ENCODE measurements around the gene MPLKIP.

DNA sequence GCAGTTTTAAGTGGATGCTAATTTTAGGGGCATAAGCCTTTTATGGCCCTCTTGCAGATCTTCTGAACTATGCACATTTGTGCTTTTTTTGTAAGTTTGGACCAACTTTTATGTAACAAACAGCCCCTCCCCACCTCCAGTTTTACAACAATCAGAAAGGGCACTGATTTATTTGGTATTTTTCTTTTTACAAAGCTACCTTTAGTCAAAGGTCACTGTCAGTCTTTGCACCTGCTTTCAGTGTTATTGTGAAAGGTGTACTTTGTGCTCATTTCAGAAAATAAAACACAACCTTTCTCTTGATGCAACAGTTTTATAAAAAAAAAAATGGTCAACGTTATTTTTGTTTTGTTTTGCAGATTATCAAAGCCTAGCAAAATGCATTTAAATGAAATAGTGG lies 39.2 kb downstream of the MPLKIP start:
- TF ChIP-seq, protein P1, sequence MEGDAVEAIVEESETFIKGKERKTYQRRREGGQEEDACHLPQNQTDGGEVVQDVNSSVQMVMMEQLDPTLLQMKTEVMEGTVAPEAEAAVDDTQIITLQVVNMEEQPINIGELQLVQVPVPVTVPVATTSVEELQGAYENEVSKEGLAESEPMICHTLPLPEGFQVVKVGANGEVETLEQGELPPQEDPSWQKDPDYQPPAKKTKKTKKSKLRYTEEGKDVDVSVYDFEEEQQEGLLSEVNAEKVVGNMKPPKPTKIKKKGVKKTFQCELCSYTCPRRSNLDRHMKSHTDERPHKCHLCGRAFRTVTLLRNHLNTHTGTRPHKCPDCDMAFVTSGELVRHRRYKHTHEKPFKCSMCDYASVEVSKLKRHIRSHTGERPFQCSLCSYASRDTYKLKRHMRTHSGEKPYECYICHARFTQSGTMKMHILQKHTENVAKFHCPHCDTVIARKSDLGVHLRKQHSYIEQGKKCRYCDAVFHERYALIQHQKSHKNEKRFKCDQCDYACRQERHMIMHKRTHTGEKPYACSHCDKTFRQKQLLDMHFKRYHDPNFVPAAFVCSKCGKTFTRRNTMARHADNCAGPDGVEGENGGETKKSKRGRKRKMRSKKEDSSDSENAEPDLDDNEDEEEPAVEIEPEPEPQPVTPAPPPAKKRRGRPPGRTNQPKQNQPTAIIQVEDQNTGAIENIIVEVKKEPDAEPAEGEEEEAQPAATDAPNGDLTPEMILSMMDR (conservative IDR thresholded peaks at IDR 0.05; ENCODE audit: low read depth, low read length) = no peak
- no peak for TF ChIP-seq EZH2 (IDR thresholded peaks at IDR 0.05; ENCODE audit: borderline replicate concordance, low read depth, low read length, poor library complexity, severe bottlenecking)

Data from A673 (cell line).